ENCODE measurements around the gene PCDHB3.
"Not testable (repeated sequence)": the region's sequence is repeated elsewhere in the genome, so short reads cannot be mapped to it uniquely, and the experiment has no call there.

The PCDHB3 gene

DNA sequence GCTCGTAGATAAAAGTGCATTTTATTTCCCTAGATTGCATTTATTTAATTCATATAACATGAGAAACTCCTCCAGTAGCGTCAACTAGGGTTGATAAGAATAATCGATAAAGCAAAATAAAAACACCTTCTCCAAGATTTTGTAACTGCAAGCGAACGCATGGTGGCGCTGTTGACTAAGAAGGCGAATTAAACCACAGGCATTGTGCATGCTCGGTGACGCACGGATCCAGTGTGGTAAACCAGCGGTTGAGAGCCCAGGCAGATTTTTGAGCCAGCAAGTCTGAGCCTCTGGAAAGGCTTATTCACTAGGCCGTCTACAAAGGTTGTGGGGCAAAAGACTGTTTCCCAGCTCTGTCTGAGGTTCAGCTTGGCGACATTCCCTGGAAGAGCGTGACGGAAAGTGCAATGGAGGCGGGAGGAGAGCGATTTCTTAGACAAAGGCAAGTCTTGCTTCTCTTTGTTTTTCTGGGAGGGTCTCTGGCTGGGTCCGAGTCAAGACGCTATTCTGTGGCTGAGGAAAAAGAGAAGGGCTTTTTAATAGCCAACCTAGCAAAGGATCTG lies at the start of gene PCDHB3:
Gene PCDHB3, plus strand, starts transcription at position 231 of the 563 bp plus-strand sequence. Its CDS starts 177 bp downstream, at position 408.
- no peak for DNase-seq

DNA sequence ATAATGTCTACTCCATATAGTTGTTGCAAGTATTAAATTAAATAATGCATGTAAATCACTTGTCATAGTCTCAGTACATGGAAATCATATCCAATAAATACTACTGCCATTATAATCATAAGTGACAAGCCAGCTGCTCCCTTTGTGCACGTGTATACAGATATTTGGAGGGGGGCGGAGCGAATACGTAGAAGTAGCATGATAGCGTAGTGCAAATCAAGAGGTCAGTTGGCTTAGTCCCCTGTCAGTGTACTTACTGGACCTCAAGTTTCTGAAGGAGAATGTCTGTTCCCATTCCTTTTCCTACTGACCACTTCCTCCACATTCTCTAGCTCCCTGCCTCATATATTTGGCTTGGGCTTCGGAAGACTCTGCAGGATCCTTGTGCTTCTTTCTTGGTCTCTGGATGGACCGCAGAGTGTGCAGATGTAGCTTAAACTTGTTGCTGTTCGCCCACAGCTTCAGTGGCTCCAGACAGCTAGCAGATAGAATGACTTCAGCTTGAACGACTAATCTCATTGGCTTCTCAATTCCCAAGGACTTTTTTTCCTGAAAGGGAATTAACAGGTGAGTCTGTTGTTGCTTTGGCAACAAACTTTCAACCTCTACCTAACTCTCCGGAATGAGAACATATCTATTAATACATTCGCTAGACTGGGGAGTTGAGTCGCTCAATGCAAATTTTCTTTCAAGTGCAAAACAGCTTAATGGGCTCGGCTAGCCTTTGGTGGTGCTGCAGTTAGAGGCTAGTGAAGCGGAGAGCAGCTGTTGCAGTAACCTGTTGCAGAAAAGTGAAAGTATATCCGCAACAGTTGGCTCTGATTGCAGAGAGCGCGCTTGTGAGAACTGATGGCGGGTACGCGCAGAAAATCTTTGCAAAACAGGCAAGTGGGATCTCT lies 49.4 kb upstream of the PCDHB3 start, which contains the start of gene PCDHB1:
Gene PCDHB1, plus strand, starts transcription at position 753 of the 899 bp plus-strand sequence. Its CDS starts 97 bp downstream, at position 850.
- no peak for DNase-seq

DNA sequence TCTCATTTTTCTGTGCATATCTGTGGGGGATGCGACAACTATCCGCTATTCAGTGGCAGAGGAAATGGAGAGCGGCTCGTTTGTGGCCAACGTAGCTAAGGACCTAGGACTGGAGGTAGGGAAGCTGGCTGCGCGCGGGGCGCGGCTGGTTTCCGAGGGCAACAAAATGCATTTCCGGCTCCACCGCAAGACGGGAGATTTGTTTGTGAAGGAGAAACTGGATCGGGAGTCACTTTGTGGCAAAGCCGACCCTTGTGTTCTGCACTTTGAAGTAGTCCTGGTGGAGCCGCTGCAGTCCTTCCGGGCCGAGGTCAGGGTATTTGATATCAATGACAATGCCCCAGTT lies 48.8 kb upstream of the PCDHB3 start:
- DNase-seq: no peak

GRCh38 chr5:141077826-141078225 lies 22.4 kb upstream of the PCDHB3 start:
- no peak for DNase-seq

DNA sequence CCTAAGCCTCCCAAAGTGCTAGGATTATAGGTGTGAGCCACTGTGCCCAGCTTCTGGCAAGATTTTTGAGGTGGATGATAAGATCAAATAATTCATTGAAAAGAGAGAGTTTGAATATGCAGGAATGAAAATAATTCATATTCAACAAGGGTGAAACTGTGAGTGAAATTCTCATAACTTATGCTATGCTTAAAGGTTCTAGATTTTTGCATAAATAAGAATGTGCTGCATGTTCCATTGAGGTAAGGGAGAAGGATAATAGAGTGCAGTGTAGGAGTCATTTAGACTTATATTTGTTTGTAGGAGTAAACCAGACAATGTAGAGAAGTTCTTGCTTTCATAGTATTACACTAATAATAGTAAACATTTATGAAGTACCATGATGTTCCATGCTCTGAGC lies 18.0 kb upstream of the PCDHB3 start:
- DNase-seq: no peak

DNA sequence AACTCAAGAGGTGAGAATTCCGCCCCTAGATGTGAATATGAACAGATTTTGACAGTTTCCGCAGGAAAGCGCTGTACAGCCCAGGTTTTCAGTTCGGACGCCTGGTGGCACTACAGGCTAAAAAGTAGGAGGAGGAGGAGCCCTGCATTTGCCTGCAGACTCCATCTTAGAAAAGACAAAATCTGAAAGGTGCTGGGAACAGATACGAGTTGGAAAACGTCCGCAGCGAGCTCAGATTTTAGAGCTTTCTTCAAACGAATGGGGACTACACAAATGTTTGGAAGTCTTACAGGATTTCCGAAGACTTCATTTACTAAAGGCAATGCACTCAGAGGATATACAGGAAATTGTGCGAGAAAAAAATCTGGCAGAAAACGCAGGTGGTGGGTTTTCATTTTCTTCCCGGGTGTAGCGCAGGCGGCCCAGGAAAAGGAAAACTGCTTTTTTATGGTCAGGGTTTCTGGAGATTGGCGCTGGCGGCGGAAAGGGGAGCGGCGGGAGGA lies 15.7 kb upstream of the PCDHB3 start:
- peak; percentile 37 for DNase-seq

GRCh38 chr5:141094481-141095262 lies 5.6 kb upstream of the PCDHB3 start, which contains the start of gene PCDHB2:
PCDHB2 (plus strand) TSS chr5:141094615; CDS start chr5:141094791, 176 bp downstream.
- DNase-seq: no peak

GRCh38 chr5:141095263-141095641 lies 5.0 kb upstream of the PCDHB3 start:
- no peak for DNase-seq

- DNase-seq: not testable (repeated sequence)
These were observed 4.1 kb upstream of the PCDHB3 start for GRCh38 chr5:141096181-141096580.

DNA sequence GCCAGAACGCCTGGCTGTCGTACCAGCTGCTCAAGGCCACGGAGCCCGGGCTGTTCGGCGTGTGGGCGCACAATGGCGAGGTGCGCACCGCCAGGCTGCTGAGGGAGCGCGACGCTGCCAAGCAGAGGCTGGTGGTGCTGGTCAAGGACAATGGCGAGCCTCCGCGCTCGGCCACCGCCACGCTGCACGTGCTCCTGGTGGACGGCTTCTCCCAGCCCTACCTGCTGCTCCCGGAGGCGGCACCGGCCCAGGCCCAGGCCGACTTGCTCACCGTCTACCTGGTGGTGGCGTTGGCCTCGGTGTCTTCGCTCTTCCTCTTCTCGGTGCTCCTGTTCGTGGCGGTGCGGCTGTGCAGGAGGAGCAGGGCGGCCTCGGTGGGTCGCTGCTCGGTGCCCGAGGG lies 3.7 kb upstream of the PCDHB3 start:
- DNase-seq: not testable (repeated sequence)

DNA sequence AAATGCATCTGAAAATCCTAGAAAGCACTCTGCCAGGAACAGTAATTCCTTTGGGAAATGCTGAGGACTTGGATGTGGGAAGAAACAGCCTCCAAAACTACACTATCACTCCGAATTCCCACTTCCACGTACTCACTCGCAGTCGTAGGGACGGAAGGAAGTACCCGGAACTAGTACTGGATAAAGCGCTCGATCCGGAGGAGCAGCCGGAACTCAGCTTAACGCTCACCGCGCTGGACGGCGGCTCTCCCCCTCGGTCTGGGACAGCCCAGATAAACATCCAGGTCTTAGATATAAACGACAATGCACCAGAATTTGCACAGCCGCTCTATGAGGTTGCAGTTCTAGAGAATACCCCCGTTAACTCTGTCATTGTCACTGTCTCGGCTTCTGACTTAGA lies 786 bp downstream of the PCDHB3 start:
- no peak for DNase-seq

DNA sequence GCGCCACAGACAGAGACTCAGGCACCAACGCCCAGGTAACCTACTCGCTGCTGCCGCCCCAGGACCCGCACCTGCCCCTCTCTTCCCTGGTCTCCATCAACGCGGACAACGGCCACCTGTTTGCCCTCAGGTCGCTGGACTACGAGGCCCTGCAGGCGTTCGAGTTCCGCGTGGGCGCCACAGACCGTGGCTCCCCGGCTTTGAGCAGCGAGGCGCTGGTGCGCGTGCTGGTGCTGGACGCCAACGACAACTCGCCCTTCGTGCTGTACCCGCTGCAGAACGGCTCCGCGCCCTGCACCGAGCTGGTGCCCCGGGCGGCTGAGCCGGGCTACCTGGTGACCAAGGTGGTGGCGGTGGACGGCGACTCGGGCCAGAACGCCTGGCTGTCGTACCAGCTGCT lies 1.8 kb downstream of the PCDHB3 start:
- not testable (repeated sequence) for DNase-seq

DNA sequence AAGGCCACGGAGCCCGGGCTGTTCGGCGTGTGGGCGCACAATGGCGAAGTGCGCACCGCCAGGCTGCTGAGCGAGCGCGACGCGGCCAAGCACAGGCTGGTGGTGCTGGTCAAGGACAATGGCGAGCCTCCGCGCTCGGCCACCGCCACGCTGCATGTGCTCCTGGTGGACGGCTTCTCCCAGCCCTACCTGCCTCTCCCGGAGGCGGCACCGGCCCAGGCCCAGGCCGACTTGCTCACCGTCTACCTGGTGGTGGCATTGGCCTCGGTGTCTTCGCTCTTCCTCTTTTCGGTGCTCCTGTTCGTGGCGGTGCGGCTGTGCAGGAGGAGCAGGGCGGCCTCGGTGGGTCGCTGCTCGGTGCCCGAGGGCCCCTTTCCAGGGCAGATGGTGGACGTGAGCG lies 2.2 kb downstream of the PCDHB3 start:
- DNase-seq: not testable (repeated sequence)

GRCh38 chr5:141105350-141105749 lies 5.1 kb downstream of the PCDHB3 start:
- no peak for DNase-seq

DNA sequence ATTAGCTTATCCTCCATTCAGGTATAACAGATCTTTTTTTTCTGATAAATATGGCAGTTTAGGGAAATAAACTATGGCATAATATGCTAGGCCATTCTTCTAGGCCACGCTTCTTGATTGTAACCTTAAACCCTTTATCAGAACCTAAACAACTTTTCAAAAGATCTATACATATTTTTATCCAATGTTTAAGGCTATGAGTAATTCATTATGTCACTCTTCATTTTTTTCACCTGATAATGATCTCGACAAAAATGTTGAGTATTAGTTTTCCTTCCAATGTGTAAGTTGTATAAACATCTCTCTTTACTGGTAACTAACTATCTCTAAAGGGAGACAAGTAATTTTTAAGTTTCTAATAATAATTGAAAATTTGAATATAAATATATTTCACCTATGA lies 19.0 kb downstream of the PCDHB3 start:
- no peak for DNase-seq

DNA sequence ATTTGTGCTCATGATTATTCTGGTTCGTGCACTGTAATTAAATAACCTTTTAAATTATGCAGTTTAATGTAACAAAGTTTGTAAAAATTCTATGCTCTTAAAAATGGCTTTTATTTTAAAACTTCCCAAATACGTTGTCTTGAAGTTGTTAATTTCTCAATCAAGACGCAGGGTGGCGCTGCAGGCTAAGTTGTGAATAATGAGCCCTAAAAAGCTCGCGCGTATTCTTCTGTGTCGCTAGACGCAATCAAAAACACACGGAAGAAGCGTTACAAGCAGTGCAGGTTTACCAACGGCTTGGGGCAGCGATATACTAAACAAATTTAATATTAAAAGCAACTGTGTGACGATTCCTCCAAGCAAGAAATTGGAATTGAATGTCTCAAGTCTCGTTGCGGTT lies 21.3 kb downstream of the PCDHB3 start, which contains the start of gene PCDHB4:
Gene PCDHB4, plus strand, starts transcription at position 256 of the 400 bp plus-strand sequence. CDS start 181 bp downstream, outside the sequence.
- DNase-seq: no peak

GRCh38 chr5:141121985-141122384 lies 21.7 kb downstream of the PCDHB3 start:
- DNase-seq: no peak

DNA sequence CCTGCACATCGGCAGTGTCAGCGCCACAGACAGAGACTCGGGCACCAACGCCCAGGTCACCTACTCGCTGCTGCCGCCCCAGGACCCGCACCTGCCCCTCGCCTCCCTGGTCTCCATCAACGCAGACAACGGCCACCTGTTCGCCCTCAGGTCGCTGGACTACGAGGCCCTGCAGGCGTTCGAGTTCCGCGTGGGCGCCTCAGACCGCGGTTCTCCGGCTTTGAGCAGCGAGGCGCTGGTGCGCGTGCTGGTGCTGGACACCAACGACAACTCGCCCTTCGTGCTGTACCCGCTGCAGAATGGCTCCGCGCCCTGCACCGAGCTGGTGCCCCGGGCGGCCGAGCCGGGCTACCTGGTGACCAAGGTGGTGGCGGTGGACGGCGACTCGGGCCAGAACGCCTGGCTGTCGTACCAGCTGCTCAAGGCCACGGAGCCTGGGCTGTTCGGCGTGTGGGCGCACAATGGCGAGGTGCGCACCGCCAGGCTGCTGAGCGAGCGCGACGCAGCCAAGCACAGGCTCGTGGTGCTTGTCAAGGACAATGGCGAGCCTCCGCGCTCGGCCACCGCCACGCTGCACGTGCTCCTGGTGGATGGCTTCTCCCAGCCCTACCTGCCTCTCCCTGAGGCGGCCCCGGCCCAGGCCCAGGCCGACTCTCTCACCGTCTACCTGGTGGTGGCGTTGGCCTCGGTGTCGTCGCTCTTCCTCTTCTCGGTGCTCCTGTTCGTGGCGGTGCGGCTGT lies 23.3 kb downstream of the PCDHB3 start:
- not testable (repeated sequence) for DNase-seq

GRCh38 chr5:141127305-141127704 lies 27.0 kb downstream of the PCDHB3 start:
- DNase-seq: no peak

DNA sequence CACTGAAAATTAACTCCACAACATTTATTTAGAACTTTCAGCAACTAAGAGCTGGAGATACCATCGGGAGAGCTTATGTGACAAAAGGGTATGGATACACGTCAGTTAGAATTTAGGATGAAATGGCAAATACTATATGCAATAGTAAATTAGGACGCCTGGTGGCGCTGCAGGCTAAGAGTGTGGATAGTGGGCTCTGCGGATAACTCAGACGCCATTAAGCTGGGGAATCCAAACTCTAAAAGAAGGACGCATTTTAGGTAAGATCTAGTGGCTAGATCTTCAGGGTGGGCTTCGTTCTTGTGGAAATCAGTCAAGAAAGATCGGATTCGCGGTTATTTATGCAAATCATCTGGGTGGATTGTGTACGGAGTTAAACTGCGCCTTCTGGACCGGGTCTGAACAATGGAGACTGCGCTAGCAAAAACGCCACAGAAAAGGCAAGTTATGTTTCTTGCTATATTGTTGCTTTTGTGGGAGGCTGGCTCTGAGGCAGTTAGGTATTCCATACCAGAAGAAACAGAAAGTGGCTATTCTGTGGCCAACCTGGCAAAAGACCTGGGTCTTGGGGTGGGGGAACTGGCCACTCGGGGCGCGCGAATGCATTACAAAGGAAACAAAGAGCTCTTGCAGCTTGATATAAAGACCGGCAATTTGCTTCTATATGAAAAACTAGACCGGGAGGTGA lies 34.9 kb downstream of the PCDHB3 start, which contains the start of gene PCDHB5:
Gene PCDHB5, plus strand, starts transcription at position 177 of the 688 bp plus-strand sequence. Its CDS starts 229 bp downstream, at position 406.
- DNase-seq: peak; percentile 42

DNA sequence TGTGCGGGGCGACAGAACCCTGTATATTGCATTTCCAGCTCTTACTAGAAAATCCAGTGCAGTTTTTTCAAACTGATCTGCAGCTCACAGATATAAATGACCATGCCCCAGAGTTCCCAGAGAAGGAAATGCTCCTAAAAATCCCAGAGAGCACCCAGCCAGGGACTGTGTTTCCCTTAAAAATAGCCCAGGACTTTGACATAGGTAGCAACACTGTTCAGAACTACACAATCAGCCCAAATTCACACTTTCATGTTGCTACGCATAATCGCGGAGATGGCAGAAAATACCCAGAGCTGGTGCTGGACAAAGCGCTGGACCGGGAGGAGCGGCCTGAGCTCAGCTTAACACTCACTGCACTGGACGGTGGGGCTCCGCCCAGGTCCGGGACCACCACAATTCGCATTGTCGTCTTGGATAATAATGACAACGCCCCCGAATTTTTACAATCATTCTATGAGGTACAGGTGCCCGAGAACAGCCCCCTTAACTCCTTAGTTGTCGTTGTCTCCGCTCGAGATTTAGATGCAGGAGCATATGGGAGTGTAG lies 35.5 kb downstream of the PCDHB3 start:
- no peak for DNase-seq

All from NCI-H1417 treated with DMSO at 0.1 percent for 48 hours (cell line).